ENCODE results near the gene ITGA6.

The ITGA6 gene

DNA sequence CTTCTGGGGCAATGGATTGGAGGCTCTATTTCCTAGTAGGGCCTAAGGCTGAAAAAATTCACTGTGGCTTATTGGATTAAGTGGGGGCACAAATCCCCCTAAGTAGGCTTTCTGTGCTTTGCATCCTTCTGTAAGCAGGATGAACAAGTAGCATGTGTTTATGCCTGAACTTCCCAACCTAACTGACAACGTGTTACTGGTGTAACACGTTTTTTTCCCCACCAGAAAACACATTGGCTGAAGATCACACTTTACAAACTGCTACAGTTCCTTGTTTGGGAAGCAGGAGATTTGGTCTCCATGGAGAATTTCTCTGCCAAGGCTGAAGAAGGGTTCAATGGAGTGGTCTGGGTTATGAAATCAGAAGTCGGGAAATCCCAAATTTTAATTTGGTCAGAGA, 7.2 kb upstream of the ITGA6 start:
- no peak for DNase-seq

DNA sequence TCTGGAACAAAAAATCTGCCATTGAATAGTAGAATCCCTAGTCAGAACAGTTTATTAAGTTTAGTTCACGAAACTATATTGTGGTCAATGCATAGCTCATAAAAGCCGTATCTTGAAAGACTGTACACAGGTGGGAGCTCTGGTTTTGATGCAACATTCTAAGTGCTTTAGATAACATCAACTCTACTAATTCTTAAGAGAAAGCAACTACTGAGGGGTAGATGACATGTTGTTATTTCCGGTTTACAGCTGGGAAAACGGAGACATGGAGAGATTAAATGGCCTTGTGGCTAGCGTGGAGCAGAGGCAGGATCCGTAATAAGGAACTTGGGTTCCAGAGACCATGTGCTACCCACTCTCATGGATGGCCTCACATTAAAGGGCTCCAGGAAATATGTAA, 4.2 kb upstream of the ITGA6 start:
- DNase-seq = no peak

DNA sequence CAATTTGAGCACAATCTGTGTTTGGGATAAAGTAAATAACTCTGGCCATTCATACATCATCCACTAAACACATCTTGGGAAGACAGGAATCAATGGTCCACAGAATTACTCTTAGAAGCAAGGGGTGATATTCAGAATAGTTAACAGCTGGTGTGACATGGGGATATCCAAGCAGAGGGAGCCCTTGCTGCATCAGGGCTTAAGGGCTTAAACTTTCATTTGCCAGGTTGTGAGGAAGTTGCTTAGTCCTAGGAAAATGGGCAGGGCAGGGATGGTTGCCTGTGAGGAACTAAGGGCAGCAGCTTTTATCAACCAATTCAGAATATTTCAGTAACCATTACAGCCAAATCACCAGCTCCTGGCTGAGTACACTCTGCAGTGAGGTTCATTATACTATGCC, 2.0 kb upstream of the ITGA6 start:
- no peak for DNase-seq

DNA sequence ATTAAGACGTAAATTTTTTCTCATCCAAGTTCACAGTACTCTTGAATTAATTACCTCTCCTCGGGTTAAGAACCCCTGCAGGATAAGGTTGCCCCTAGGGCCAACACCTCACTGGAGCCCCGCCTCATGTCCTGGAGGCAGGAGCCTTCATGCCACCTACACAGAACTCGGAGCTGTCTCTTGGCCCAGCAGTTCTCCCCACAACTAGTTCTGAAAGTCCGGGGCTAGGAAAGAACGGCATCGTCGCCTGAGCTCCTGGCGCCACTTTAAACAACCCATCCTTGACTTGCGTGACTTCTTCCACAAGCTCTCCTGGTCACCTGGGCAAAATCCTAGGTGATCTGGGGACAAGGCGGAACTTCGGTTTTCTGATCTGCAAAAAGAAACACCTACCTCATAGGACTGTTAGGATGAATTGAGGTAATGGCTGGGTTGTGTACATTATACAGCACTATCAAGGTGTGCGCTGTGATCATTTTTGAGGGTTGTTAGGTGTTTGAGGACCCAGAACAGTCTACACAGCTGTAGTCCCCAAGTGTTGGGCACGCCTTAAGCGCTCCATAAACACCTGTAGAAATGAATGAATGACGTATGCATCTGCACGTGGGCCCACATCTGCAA, 641 bp upstream of the ITGA6 start:
- no peak for DNase-seq

DNA sequence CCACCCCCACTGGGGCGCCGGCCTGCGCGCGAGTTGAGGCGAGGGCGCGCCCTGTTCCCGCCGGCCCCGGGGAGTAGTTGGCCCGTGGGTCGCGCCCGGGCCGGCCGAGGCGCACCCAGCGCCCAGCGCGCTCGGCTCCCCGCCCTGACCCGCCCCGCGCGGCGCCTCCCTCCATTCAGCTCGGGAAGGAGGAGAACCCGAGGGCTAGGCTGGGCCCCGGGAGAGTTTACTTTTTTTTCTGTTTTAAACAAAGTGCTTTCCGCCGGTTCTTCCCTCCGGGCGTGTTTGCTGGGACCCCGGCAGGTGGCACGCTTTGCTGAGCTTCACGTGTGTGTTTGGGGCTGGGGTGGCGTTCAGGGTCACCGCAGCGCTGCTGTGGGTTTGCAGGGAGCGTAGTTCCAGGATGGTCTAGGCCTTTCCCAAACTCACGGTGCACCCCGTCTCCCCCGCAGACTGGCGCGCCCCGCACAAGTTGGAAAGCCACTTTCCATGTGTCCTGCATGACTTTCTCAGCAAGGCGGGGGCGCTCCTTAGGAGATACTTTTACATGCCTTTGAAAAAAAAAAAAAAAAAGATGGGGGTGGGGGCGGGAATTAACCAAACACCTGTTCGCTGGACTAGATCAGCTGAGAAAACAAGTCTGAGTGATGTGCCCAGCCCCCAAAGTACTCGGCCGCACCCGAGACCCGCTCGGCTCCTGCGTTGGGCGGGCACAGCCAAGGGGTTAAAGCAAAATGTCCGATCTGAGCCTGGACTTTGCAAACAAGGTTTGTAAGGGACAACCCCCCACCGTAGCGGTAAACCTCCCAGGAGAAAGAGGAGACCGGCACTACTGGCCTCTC, 825 bp downstream of the ITGA6 start:
- no peak for DNase-seq

DNA sequence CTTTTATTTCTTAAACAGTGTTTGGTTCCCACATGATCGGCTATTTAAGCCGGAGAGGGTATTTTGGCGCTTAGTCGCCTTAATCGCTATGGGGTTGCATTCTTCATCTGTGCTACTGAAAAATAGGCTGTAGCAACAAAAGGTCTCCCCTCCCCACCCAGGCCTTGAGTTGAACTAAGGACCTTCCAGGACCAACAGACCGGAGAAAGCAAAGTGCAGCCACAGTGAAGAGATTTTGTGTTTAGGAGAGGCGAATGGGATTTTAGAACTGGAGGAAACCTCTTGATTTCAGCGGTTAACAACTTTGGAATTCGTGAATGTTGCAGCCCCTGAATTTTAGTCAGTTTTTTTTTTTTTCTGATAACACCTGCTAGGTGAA, 1.4 kb downstream of the ITGA6 start:
- DNase-seq = no peak

DNA sequence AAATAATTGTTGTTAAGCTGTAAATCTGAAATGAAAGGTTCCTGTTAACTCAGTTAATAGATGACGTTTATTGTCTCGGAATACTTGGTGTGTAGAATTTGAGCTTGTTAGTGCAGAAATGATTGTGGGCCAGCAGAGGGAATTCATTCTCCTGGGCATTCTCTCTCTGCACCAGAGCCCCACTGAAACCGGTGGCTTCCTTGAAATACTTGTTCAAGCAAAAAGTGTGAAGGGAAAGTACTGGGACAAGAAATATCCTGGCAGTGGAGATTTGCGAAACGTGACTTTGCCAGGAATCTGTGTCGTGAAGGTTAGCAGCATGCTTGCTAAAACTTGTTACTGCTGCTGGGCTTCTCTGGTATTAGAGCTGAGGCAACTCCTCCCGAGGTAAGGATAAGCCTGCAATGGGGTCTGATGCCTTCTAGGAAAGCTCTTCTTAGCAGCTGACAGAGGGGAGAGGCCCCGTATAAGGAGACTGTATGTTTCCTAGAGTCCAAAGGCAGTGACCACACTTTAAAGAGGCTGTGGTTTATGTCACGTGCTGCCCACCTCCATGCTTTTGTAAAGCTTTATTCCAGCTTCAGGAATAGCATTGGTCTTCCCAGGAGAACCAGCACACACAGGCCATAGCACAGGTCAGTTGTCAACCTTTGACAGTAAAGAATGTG, 2.0 kb downstream of the ITGA6 start:
- no peak for DNase-seq

DNA sequence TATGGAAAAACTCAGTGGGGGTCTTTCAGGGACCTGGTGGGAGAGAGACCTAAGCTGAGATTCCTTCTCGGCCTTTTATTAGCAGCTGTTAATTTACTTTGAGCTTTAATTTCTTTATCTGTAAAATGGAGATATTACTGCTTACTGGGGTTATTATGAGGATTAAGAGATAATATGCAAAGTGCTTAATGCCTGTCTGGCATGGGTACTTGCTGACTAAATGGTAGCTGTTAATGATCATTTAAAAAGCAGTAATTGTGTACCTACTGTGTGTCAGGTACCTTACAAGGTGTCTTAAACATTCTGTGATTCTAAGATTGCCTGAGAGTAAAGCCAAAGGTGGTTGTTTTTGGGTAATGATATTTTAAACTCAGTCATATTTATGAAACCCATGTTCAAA, 2.6 kb downstream of the ITGA6 start:
- no peak for DNase-seq

DNA sequence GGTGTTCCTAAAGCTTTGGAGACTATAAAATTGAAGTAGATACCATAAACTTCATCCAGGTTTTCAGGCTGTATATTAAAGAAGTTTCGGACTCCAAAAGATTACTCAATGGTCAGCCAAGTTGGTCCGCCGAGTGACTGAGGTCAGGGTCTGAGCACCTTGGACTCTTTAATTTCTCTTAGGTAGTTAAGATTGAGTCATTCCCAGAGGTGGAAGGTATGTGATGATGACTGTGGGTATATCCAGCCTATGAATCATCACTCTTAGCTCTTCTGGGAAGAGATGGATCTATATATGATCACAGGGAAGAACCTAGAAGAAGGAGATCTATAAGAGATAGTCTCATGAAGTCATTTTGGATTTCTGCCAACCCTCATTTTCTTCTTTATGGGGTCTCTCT, 3.3 kb downstream of the ITGA6 start:
- DNase-seq = no peak

DNA sequence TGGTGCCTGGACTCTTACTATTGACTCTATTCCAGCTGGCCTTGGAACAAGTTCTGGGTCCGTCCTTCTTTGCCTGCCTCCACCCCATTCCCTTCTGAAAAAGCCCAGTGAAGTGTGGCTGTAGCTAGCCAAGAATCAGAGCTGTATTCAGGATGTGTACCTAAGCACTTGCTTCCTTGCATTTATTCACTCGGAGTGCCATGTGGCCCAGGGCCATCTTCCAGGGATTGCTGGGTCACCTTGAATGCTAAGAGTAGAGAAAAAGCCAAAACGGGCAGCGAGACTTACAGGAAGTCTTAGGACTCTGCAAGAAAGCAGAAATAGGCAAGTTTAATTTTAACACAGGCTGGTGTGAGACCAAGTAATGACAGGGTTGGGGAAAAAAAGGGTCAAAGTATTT, 4.1 kb downstream of the ITGA6 start:
- no peak for DNase-seq

DNA sequence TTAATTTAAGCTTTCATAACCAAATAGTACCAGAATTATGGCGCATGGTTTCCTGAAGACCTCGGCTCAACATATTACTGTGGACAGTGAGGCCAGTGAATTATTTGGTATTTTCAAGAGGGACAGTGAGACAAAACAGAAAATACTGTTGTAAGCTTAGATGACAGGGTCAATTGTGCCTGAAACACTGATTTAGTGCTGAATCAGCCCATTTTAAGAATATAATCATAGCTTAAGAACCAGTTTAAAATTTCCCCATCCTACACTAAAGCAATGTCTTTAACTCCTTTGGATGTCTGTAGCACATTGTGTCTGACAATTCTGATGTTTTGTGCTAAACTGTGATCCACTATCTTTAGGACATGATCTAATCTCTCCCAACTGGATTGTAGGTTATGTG, 4.6 kb downstream of the ITGA6 start:
- no peak for DNase-seq

DNA sequence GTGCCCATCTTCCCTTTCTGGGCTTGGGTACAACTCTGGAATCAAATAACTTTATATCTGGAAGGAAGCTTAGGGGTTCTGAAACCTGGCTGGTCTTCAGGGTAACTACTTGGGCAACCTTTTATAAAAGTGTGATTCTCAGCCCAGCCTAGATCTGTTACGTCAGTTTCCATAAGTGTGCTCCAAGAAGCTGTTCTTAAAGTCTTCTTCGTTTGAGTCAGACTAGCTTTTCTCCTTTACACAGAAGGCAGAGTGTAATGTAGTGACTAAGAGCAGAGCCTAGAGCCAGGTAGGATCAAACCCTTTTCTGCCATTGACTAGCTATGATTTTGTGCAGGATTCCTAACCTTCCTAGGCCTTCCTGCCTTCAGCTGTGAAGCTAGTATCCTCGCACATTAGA, 5.8 kb downstream of the ITGA6 start:
- no peak for DNase-seq

DNA sequence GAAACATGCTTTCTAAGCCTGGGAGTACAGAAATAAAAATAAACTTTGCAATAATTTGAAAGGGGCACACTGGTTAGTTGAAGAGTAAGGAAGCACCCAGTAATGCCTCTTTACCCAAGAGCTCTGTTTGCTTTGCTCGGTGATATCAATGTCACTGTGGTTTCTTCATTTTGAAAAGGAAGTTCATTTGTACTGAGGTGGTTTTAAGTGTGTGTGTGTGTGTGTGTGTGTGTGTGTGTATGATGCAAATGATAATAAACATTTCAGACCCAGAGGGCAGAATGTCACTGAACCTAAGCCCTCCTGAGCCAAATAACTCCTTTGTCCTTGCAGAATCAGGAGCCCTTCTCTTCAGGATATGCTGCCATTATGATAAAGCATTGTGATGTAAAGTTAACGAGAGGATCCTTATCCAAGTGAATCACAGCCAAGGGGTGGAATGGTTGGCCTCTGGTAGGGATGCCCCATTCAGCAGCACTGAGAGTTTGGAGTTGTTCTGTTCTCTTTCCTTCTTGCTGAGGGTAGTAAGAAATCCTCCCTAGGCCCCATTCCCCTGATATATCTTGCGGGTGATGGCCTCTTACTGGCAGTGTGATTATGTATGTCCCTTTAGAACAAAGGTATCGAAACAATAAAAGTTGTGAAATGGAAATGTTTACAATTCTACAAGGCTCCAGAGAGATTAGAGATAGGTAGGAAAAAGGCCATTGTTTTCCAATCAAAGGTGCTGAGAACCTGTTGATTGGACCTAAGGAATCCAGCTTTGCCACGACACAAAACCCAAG, 7.6 kb downstream of the ITGA6 start:
- peak; percentile 68 for DNase-seq

DNA sequence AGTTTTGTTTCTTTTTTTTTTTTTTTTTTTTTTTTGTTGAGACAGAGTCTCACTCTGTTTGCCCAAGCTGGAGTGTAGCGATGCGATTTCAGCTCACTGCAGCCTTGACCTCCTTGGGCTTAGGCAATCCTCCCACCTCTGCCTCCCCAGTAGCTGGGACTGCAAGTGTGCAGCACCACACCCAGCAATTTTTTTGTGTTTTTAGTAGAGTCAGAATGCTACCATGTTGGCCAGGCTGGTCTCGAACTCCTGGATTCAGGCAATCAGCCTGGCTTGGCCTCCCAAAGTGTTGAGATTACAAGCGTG, 8.2 kb downstream of the ITGA6 start:
- DNase-seq = no peak

DNA sequence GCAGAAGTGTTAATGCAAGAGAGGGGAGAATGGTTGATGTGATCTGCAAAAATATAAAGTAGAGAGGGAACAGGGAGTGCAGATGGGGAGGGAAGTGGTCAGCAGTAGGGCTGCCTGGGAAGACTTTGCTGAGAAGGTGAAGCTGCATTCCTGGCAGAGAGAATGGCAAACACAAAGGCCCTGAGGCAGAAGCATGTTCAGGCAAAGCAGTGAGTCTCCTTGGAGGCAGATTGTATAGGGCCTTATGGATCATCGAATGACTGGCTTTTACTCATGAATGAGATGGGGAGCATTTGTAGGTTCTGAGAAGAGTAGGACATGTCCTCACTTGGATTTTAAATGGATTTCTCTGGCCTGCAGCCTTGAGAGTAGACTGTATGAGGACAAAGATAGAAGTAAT, 9.5 kb downstream of the ITGA6 start:
- no peak for DNase-seq

DNA sequence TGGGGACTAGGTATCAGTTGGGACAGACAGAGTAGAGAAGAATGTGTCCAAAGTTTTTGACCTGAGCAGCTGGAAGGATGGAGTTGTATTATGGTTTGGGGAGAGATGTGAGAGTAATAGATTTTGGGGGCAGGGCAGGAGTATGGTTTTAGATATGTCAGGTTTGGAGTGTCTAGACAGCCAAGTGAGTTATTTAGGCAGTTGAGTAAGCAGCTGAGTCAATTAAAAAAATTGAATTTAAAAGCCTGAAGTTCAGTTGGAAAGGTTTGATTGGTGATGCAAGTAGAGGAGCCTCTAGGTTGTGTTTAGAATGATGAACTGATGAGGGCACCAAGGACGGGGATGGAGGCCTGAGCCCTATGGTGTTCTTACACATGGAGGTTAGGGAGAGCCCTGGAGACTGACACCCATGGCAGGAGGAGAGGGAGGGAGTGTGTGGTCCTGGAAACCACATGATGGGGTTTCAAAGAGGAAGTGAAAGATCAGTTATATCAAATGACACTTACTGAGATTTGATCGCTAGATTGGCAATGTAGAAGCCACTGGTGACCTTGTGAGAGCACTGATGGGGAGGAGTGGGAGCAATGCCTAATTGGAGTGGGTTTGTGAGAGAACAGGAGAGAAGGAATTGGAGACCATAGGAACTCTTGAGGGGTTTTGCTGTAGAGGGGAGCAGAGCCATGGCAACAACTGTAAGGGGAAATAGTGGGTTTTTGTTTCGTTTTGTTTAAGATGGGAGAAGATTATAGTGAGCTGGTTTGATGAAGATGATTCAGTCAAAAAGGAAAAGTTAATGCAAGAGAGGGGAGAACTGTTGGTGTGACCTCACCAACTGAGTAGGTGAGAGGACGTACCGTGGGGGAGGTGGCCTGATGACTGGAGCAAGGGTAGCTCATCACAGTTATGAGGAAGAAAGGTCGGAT, 10.3 kb downstream of the ITGA6 start:
- no peak for DNase-seq

DNA sequence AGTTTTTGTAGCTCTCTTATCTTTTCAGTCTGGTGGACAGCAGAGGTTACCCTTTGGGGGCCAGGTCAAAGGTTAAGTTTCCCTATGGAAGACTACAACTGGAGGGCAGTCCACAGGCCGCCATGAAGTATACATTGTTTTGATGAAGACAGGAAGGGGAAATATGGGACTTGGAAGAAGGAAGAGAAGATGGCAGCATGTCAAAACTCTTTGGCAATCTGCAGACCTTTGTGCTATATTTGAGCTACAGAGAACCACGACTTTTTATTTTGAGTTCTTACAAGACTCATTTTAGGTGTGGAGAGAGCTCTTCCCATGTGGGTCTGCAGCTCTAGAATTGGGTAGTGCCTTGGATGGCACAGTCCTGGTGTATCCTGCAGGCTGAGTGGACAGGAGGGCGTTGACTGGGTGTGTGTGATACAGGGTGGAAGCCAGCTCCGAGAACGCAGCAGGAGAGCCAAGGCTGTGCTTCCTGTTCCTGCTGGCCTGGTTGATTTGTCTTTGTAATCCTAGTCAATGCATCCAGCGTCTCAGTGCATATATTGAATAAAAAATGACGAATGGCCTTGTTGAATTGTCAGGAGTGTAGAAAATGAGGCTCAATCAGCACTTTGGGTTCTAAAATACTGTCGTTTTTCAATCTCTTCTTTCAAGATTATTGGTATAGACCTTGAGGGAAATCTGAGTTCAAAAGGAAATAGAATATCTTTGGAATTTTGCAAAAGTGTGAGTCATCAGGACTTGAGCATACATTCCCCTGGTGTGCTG, 11.5 kb downstream of the ITGA6 start:
- DNase-seq = no peak

DNA sequence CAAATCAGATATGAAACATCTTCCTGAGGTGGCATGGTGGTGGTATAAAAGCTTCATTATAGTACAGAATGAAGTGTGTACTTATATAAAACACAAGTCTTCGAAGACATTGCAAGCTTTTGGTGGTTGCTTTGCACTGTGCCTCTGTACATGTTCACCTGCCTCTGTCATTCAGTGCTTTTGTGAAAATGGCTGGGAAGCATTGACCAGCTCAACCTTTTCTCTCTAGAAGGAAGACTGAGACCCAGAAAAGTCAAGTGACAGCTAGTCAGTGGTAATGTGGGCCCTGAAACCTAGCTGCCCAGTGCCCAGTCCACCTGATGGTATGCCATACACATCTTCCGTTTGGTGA, 12.1 kb downstream of the ITGA6 start:
- no peak for DNase-seq

DNA sequence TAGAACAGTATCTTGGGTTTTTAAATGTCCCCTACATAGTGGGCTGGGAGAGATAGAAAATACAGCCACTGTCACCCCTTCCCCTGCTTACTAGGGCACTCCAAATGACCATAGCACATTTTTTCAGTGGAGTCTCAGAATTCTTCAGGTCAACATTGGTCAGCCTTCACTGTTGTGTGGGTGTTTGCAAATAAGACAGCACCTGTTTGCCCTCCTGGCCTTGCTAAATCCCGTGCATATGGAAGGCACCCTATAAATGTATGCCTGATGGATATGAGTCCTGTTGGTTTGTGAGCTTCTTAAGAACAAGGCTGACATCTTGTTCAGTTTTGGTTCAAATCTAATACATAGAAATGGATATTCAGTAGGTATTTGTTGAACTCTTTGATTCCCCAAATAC, 12.5 kb downstream of the ITGA6 start:
- DNase-seq = no peak

DNA sequence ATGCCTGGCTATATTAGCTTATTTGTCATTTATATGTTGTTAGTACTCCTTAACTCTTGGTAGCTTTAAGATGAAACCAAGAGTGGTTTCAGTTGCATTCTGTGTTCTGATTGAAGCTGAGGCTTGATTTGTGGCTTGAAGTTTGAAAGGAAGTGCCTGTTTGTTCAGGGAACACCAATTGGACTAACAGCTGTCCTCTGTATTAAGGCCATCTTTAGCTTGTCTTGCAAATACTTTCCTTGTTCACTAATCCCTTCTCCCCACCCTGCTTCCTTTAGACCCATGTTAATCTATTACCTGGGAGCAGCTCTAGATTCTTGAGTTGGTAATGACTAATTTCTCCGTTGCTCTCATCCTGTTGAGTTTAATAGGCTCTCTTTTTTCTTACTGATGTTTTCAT, 13.4 kb downstream of the ITGA6 start:
- DNase-seq = no peak

DNA sequence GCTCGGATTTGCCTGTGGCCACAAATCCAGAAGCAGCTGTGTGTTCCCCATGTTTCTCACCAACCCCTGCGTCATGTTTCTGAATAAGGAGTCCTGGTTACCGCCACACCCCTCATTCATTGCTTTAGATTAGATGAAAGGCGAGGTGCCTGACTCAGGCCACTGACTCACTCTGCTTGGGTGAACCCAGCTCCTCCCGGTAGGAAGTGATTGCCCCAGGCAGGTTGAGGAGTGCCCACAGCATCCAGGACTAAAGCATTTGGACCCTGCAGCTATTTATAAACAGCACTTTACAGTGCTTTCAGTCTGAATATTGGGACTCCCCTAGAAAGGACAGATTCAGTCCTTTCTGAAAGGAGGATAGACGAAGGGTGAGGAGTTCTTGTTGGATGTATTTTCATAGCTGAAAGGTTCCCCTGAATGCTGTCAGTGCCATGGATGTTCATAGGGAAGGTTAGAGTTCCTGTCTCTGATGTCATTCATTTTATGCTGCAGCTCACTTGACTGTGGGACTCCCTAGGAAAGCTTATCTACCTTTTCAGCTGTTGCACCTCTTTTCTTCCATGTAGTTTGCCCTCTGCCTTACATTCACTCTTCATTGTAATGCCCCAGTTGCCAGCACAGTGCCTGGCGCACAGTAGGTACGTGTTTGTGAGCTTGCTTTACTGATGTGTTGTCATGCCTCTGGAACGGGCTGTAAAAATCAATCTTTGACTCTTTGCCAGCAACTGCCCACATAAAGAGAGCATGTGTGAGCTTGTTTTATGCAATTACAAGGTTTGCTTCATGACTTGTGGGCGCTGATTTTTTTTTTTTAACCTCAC, 14.9 kb downstream of the ITGA6 start:
- peak; percentile 83 for DNase-seq
